GM18517 (cell line): ENCODE results near the gene TMEM242.
"Not testable (repeated sequence)": the region's sequence is repeated elsewhere in the genome, so short reads cannot be mapped to it uniquely, and the experiment has no call there.

Experiments used
- ATAC-seq: cut with Tn5 transposase; IDR thresholded peaks from one replicate; pipeline ENCODE4 v1.9.1; 2021; ENCODE audit warnings: mild to moderate bottlenecking, moderate library complexity; ENCODE audit not compliant: unreplicated experiment

Gene TMEM242

DNA sequence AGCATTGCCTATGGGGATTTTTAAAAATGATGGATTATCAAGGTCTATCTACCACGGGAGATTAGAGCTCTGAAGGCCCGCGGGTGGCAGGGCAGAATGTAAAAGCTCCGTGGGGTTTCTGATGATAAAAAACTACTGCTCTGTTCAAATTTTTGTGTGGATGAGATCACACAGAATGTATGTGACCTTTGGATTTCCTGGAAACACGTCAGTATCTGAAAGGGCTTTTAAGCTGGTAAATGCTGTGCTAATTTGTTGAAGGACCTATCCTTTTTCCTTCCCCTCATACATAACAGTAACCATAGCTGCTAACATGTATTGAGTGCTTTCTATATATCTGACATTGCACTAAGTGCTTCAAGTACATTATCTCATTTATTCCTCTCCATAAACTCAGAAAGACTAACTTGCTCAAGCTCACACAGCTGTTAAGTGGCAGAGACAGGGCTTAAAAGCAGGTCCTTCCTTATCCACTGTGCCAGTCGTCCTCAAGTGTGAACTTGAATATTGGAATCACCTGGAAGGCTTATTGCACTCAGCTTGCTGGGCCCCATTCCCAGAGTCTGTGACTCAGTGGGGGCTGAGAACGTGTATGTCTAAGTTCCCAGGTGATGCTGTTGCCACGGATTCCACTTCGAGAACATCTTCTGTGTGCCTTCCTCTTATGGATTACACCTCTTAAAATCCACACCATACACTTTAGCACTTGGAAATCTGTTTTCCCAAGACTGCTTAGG lies 1.9 kb upstream of the TMEM242 start:
- no peak for ATAC-seq

DNA sequence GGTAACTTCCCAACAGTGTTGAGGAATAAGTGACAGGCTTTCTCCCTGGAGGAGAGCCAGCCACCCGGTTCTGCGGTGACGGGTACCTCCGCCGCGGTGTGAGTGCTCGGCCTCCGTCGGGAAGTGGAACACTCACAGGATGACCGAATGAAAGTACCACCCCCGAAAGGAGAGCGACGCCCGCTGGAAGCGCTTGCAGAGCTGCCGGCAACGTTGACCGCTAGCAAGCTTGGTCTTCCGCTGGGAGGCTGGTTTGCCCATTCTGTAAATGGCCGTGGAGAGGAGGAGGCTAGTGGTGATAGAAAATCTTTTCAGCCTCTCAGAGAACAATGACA lies 614 bp upstream of the TMEM242 start:
- peak; percentile 14 for ATAC-seq

DNA sequence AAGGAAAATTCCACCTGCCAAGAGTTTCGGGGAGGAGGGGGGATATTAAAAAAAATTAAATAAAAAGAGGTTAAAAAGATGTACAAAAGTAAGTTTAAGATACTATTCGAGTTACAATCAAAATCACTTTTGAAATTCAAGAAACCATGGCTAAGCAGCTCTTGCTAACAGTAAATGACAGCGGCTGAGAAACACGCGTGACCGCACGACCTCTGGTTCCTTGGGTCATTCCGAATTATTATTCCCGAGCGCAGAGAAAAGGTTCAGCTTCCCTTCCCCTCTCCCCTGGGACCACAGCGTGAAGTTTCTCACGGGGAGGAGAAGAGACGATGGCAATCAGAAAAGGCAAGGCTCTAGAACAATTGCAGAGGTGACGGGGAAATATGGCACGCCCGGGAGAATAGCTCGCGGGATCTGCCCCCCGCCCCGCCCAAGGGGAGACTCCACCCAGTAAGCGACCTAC lies 496 bp downstream of the TMEM242 start:
- ATAC-seq: no peak

DNA sequence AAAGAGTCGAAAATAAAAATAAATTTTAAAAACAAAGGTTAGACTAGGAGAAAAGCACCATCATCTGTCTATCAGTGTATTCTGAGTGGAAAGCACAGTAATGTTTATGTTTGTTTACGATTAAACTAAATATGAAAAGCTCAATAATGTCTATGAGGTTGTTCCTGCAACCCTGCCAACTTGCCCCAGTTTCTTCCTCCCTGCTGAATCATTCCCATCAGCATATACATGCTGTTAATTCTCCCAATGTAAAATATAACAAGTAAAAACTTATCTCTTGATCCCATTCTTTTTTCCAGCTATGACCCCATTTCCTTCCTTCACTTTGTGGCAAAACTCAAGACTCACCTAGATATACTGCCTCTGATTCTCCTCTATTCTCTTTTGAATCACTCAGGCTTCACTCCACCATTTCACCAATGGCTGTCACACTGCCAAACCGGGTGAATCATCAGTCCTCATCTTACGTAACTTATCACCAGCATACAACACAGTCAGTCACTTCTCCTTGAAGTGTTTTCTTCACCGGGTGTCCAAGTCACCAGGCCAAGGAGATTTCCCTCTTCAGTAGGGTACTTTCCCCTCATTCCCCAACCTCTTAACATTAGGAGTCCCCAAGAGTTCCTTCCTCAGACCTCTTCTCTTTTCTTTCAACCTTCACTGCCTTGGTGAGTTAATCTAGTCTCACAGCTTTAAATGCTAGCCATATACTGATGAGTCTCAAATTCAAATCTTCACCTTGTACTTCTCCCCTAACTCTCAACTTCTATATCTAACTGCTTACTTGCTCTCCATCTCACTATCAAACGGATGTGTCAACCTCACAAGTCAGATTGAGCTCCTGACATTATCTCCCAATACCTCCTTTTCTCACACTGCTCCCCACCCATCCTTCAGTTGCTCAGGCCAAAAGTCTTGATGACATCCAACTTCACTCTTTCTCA lies 6.2 kb downstream of the TMEM242 start:
- ATAC-seq: no peak

DNA sequence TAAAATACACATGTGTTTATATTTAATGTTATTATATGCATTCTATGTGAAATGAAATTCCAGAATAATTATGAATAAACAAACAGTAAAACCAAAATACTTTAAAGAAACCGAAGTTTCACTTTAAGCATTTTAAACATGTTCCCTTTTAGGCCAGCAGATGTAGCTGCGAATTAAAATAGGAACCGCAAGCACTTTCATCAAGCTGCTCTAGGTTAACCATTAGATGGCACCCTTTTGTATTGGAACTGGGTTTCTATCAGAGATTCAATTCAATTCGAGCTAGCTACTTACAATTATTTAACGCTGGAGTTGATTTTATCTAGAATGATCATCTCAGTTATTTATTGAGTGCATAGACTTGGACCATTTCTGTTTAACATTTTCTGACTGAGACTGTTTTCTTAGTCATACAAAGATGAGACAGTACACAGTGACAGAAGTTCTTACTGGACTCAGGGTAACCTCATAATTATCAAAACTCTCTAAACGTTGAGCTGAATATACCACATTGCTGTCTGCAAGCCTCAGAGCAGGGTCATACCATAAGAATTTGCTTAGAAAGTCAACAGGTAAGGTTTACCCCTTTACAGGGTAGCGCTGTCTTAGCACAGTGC lies 8.5 kb downstream of the TMEM242 start:
- peak; percentile 83 for ATAC-seq

DNA sequence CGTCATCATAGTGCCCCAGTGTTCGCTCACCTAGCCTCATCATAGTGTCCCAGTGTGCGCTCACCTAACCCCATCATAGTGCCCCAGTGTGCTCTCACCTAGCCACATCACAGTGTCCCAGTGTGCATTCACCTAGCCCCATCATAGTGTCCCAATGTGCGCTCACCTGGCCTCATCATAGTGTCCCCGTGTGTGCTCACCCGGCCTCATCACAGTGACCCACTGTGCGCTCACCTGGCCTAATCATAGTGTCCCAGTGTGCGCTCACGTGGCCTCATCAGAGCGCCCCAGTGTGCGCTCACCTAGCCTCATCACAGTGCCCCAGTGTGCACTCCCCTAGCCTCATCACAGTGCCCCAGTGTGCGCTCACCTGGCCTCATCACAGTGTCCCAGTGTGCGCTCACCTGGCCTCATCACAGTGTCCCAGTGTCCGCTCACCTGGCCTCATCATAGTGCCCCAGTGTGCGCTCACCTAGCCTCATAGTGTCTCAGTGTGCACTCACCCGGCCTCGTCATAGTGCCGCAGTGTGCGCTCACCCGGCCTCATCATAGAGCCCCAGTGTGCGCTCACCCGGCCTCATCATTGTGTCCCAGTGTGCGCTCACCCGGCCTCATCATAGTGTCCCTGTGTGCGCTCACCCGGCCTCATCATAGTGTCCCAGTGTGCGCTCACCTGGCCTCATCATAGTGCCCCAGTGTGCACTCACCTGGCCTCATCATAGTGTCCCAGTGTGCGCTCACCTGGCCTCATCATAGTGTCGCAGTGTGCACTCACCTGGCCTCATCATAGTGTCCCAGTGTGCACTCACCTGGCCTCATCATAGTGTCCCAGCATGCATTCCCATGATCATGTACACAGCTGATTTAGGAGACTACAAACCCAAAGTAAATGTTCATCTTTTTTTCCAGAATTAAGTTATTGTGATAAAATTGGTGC lies 9.5 kb downstream of the TMEM242 start:
- no peak for ATAC-seq

DNA sequence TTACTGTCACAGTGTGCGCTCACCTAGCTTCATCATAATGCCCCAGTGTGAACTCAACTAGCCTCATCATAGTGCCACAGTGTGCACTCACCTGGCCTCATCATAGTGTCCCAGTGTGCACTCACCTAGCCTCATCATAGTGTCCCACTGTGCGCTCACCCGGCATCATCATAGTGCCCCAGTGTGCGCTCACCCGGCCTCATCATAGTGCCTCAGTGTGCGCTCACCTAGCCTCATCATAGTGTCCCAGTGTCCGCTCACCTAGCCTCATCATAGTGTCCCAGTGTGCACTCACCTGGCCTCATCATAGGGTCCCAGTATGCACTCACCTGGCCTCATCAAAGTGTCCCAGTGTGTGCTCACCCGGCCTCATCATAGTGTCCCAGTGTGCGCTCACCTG lies 10.6 kb downstream of the TMEM242 start:
- ATAC-seq: no peak

DNA sequence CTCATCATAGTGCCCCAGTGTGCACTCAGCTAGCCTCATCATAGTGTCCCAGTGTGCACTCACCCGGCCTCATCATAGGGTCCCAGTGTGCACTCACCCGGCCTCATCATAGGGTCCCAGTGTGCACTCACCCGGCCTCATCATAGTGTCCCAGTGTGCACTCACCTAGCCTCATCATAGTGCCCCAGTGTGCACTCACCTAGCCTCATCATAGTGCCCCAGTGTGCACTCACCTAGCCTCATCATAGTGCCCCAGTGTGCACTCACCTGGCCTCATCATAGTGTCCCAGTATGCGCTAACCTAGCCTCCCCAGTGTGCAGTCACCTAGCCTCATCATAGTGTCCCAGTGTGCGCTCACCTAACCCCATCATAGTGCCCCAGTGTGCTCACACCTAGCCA lies 12.6 kb downstream of the TMEM242 start:
- not testable (repeated sequence) for ATAC-seq

DNA sequence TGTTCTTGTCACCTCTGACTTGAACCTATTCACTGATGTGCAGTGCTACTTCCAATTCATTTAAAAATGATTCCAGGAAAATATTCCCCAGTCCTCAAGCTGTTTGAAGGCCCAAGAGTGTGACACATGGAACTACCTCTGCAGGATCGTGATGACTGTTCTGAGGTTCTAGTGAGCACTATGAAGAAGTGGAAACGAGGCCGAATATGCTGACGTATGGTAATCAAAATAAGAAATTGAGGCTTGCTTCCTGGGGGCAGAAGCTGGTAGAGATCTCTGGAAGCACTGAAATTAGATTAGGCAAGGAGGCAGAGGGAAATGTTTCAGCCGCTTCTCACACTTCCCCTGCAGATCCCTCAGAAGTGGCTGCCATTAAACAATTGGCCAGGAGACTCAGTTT lies 15.7 kb downstream of the TMEM242 start:
- ATAC-seq: no peak

DNA sequence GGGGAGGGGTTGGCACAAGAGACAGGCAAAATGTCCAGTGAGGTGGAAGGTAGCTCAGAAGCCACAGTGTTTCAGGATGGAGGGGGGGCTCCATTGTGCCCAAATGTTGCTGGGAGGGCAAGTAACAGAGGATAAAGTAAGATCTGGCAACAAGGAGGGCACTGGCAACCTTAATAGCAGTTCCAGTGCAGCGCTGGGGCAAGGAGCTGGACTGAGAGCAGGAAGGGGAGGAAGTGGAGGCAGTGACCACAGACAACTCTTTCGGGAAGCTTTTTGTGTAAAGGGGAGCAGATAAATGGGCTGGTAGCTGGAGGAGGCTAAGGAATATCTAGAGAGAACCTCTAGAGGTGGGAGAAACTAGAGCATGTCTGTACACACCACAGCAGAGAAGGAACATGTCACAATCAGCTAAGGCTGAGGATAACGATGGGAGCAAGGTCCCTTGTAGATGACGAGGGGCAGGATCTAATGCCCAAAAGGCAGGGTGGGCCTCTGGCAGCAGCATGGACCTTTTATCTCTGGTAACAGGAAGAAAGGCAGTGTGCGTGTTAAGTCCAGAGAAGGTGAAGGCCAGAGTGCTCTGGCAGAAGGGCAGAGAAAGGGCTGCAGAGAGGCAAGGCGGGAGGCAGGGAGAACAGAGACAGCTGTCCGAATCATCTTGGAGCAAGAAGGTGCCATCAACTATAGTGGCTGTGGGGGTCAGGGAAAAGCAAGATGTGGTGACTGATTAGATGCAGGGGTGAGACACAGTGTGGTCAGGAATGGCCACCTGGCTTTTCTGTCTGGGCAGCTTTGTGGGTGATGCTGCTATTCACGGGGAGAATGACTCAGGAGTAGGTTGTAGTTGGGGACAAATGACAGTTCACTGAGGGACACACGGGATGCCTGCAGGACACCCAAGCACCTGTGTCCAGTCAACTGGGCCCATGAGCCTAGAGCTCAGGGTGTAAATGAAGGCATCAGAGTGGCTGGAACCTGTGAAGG lies 17.4 kb downstream of the TMEM242 start:
- no peak for ATAC-seq

DNA sequence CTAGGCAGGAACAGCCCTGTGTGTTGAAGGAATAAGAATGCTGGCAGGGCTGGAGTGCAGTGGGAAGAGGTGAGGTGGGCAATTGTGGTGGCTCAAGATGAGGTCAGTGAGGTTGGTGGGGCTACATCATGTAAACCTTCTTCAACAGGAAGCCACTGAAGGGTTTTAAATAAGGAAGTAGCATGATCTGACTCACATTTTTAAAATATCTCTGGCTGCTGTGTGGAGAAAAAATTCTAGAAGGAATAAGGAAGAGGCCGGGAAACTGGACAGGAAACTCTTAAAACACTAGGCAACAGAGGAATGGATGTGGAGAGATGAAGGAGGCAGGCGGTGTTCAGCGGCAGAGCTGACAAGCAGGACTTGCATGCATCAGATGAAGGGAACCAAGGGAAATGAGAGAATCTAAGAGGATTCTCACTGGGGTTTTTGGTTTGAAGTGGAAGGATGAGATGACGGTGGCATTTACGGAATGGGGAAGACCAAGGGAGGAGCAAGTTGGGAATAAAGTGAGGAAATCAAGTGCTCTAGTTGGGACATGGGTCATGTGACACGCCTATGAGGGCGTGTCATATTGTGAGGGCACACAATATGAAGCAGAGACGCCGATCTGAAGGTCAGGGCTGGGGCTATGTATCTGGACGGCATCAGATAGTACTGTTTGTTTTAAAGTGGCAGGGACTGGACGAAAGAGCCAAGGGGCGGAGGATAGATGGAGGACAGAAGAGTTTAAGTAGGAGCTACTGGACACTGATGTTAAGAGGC lies 18.2 kb downstream of the TMEM242 start:
- no peak for ATAC-seq

DNA sequence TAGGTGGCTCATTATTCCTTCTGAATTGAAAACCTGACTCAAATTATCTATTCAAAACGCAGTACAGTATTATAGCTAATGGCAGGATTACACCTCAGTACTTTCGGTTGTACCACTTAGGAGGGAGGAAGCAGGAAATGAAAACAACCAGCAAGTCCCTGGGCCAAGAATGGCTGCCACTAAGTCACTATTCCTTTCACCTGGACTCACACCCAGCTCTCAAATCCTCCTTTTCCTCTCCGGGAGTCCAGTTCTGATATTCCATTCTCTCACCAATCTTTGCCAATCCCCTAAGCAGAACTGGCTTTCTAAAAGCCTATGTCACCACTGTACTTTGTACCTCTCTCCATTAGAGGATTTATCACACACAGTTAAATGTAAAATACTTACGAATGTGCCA lies 20.6 kb downstream of the TMEM242 start:
- ATAC-seq: no peak

DNA sequence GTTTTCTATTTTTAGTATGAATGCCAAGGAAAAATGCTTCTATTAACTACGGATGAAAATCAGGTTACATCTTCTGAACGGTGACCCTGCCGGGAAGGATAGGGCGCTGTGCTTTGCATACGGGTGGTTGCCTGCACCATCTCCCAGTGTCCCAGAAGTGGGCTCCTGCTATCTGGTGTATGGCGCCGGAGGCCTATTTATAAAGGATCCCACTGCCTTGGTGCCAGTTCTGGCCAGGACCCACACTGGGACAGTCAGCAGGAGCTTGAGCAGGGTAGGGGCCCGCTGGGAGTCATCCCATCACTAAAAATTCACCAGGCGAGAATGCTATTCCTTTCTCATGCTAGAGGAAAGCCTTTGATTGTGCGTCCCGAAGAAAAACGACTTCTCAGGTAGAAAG lies 22.9 kb downstream of the TMEM242 start:
- no peak for ATAC-seq

DNA sequence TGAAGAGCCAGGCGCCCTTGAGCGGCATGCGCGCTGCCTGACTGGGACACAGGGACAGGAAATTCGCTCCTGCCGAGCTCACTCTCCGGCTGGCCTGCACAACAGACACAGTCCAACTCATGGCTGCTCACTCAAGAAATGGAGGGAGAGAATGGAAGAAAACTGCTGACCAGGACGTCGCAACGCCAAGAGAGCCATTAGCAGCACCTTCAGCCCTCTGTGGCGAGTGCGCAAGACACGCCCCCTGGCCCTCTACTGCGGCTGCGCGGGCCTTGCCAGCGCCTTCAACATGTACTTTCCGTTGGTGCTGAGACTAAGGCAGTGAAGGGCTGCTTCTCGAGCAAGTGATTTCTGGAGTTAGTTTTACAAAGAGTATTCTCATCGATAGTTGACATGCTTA lies 23.3 kb downstream of the TMEM242 start:
- ATAC-seq: no peak

DNA sequence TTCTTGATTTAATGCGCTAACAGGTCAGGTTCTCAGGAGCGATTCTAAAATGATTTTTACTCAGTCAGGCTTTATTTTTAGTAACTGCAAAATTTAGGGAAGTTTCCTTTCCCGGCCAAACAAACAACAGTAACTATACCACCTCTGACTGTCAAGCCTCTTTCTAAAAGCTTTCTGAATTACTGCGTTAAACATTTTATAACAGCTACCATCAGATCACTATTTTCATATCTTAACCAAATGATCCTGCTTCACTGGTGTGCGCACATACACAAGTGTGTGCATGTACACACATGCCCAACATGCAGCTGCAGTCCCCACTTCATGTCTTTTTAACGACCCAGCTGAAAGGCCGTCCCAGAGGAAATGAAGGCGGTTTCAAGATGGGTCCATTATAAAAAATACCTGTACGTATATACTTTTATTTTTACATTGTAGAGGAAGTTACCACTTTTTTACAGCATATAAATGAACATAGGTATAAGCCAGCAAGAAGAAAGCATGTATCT lies 25.0 kb downstream of the TMEM242 start:
- no peak for ATAC-seq

DNA sequence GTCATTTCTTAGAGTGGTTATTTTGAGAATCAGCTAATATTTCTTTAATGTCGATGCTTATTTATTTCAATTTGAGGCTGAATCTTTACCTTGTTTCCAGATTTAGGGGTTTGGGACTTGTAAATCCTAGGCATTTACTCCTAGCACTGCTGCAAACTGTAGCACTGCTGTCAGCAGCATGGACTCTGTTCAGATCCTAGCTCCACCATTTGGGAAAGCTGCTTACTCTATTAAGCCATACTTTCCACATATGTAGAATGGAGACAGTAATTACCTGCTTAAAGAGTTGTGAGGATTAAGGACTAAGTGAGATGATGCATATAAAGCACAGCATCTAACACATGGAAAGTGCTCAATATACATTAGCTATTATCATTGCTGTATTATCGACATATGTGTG lies 28.7 kb downstream of the TMEM242 start:
- ATAC-seq: no peak

DNA sequence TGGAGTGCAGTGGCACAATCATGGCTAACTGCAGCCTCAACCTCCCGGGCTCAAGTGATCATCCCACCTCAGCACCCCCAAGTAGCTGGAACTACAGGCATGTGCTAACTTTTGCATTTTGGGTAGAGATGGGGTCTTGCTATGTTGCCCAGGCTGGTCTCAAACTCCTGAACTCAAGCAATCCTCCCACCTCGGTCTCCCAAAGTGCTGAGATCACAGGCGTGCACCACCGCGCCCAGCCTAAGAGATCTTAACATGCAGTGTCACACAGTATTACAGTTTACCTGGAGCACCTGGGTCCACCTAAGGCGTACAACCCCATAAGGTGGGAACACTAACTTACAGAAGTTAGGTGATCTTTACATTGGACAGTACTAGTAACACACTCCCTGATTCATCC lies 29.5 kb downstream of the TMEM242 start:
- no peak for ATAC-seq

DNA sequence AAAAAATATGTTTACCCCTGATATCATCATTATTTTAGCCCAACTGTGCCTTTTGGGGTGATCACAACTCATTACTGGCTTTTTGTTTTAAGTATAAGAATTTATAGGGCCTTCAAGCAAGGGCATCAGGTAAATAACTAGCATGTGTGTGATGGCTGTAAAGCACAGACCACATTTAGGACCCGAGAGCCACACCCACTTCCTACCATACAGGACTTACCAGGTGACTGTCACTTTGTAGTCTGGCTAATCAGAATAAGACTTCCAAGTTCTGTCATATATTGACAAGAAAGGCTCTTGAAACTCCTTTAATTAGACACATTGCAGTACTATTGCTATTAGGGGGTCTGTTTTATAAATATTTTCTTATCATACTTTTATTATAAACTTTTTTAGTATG lies 31.1 kb downstream of the TMEM242 start:
- no peak for ATAC-seq

DNA sequence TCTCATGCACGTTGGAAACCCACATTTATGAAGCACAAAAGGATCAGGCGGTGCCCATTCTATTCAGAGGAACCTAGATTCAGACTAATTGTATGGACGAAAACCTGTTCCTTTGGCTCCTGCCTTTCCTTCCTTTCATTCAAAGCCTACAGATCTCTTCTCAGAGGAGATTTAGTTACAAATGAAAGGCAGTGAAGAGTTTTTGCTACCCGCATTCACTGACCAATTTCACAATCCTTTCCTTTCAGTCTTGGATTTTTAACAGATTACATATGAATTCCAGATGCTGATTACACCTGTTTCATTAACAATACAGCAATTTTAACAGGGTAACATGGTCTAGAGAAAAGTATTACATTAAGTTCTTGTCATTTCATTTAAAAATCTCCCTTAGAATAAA lies 32.0 kb downstream of the TMEM242 start:
- no peak for ATAC-seq
